Measurements from ENCODE around the gene SLC25A29.
A peak's percentile ranks its signal among the peaks of the same experiment; 100 is the strongest.
"Not testable (repeated sequence)": the region's sequence is repeated elsewhere in the genome, so short reads cannot be mapped to it uniquely, and the experiment has no call there.

The SLC25A29 gene

DNA sequence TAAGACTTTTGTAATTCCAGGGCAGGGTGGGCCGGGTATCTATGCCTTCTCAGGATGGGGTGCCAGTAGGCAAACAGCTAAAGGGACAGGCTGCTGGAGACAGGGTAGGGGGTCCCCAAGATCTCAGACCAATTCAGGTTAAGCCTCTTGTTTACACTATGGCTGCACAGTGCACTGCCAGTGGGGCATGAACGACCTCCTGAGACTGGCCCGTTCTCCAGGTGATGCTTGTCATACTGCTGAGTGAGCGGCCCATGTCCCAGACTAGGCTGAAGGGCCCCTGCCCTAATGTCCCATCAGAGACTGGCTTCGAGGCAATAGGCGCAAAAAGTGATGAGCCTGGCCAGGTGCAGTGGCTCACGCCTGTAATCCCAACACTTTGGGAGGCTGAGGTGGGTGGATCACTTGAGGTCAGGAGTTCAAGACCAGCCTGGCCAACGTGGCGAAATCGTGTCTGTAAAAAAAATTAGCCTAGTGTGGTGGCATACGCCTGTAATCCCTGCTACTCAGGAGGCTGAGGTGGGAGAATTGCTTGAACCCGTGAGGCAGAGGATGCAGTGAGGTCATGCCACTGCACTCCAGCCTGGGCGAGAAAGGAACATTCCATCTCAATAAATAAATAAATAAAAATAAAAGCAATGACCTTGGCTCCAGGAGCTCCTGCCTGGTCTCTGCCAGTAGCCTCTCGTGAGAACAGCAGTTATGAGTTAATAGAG lies 12.6 kb downstream of the SLC25A29 start:
- DNase-seq (ENCODE audit: low read depth): no peak

DNA sequence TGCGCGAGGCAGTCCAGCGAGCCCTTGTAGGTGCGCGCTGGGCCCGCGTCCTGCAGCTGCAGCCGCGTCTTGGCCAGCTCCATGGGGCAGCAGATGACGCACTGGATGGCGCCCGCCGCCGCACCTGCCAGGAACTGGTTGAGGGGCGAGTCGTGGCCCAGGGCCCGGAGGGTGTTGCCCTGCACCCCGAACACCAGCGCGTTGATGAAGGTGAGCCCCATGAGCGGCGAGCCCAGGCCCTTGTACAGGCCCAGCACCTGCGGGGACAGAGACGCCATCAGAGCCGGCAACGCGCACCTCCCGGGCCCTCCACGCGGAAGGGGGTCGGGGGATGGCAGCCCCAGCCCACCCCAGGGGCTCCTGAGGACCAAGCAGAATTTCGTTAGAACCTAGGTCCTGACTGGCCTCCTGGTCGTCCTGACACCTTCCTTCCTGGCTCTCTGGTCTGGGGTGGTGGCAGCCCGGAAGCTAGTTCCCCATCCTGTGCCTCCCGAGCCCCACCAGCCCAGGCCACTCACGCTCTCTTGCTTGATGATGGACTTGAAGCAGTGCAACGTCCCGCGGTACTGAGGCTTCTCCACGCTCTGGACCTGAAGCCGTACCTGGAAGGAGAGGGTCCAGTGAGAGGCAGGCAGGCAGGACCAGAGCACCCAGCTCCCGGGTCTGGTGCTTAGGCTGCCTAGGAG lies 13.3 kb downstream of the SLC25A29 start:
- DNase-seq (ENCODE audit: low read depth): no peak

DNA sequence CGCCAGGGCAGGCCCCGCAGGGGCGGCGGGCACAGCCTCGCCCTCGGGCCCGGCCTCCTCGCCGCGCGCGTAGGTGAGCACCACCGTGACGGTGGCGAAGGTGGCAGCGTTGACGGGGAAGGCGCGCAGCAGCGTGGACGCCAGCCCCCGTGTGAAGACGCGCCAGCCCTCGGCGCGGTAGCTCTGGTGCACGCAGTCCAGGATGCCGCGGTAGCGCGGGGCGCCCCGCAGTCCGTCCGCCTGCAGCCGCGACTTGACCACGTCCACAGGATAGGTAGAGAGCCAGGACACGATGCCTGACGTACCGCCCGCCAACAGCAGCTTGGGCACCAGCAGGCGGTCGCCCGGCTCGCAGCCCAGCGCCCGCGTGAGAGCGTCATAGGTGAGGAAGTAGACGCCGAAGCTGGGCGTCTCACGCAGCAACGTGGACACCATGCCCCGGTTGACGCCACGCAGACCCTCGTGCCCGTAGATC lies 13.9 kb downstream of the SLC25A29 start:
- DNase-seq (ENCODE audit: low read depth): no peak

DNA sequence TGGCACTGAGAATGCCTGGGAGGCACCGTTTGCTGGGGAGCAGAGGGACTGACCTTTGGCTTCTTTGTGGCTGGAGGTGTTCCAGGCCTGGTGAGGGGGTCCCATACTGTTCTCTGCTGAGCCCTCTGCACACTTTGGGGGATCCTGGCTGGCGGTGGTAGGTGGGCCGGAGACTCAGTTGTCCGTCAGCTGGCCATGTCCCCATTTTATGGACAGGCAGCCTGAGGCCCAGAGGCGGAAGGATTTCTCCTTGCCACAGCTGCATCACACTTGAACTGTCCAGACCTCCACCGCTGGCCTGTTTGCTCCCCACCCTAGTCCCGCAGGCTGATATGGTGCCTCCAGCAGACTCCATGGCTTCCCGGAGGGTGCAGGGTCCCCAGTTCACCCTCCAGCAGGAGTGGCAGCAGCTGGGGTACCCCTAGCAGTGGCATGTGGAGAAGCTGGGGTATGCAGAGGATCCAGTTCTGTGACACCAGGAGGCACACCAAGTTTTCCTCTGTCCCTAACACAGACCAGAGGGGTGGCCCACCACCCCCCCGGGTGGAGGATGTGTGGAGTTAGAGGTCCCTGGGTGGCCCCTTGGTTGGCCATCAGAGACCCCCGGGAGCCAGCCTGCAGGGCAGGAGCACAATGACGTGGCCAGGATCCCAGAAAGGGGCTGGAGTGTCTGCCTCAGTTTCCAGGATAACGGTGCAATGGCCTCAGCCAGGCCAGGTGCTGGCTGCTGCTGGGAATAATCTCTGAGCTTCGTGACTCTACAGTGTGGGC lies 14.8 kb downstream of the SLC25A29 start:
- DNase-seq (ENCODE audit: low read depth): no peak

DNA sequence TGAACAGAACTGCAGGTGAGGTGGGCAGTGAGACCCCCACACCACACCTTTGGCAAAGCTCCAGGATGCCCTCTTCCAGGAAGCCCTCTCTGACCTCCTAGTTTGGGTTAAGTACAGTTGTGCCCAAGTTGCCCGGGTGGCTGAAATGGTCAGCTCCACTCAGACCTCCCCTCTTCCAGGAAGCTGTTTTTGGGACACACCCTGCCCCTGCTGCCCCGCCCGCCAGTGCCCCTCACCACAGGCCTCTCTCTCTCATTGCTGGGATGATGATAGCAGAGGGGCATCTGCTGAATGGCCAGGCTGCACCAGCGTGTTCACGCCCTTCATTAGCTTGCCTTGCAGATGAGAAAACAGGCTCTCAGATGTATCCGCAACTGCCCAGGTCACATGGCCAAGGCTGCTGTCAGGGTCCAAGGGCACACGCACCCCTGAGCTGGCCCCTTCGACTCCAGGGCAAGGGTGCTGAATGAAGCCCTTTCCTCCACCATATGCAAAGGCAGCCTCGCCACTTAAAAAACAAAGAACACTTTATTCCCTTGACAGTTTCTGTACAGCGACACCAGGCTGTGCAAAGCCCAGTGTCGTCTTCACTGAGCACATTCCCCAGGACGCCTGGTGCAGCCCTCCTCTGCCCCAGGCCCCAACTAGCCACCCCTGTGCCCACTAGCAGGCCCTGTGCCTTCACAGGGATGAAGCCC lies 15.5 kb downstream of the SLC25A29 start:
- no peak for DNase-seq (ENCODE audit: low read depth)

DNA sequence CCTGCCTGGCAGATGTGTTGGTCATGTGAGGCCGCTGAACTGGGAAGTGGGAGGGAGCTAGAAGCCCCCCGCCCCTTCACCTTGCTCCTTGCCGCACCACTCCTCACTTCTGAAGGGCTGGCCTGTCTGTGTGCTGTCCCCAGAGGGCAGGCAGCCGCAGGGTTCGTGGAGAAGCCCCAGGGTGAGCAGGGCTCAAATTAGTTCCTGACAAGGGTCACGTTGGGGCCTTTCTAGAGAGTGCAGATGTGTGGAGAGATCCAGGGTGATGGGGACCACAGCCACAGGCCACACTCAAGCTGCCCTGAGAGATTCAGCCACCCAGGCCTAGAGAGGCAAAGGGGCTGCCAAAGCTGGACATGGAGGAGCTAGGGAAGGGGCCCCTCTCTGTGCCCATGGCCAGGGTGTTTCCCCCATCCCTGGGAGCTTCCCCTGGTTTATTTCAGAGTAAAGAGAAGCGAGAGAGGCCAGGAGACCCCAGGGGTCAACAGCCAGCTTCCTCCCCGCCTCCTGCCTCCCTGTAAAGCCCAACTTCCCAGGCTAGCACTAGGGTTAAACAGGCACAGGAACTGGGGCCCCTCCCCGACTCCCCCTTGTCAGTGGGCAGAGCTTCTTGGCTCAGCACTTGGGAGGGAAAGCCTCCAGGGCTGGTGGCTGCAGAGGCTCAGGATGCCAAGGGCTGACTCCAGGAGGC lies 16.2 kb downstream of the SLC25A29 start:
- no peak for DNase-seq (ENCODE audit: low read depth)

DNA sequence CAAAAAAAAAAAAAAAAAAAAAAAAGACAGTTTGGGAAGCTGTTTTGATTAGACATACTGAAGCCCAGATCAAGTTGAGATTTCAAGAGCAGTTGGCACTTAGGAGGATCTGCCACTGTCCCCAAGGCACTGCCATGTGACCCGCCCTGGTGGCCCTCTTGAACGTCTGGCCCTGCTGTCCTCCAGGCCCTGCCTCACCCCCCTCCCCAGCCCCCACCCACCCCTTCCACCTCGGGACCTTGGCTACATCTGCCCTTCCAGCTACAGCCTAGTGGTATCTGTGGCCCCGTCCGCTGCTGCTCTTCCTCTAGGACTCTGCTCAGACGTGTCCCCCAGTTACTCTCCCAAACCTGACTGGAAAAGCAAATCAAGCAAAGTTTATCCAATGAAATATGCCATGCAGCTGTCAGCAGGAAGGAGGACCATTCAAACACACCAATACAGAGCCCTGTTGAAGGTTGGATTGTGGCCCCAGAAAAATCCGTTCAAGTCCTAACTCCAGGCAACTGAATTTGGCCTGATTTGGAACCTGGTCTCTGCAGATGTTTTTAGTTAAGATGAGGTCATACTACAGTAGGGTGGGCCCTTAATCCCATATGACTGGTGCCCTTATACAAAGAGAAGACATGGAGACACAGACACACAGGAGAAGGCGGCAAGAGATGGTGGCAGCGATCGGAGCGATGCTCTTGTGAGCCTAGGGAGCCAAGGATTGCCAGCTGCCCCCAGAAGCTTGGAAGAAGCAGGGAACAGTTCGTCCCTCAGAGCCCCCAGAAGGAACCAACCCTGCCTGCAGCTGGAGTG lies 17.7 kb downstream of the SLC25A29 start:
- DNase-seq (ENCODE audit: low read depth): no peak

DNA sequence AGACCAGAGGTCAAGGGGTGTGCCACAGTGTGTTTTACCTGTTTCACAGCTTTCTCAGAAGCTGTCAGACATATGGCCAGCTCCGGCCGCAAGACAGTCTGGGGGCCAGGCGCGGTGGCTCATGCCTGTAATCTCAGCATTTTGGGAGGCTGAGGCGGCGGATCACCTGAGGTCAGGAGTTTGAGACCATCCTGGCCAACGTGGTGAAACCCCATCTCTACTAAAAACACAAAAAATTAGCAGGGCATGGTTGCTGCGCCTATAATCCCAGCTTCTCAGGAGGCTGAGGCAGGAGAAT lies 18.3 kb downstream of the SLC25A29 start:
- not testable (repeated sequence) for DNase-seq (ENCODE audit: low read depth)

DNA sequence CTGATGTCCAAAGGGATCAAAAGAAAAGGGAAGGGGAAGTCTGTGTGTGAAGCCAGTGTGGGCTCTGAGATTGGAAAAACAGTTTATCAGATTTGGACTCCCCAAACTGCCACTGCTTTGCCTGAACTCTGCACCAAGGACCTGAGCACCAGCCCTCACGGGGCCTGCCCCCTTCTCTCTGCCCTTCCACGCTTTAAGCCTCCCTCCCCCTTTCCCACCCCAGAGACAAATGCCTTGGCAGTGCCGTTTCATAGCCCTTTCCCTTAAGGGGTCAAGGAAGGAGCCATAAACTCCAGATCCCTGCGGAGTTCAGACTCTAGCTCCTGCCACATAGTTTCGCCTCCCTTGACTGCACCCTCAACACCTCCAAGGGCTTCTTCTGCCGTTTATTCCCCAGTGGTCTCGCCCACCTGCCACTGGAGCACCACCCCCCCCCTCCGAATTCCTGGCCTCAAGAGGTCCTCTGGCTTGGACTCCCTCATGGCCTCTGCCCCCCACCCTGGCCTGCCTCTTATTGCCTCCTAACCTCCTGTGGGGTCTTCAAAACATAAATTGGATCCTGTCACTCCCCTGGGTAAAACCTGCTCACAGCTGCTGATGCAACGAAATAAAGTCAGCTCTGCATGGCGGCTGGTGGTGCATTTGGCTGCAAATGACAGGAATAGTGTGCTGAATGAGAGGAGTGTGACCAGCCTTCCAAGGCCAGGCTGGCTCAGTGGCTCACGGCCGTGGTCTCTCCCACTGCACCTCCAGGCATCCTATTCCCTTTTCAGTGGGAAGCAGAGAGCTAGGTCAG lies 18.8 kb downstream of the SLC25A29 start:
- DNase-seq (ENCODE audit: low read depth): no peak

DNA sequence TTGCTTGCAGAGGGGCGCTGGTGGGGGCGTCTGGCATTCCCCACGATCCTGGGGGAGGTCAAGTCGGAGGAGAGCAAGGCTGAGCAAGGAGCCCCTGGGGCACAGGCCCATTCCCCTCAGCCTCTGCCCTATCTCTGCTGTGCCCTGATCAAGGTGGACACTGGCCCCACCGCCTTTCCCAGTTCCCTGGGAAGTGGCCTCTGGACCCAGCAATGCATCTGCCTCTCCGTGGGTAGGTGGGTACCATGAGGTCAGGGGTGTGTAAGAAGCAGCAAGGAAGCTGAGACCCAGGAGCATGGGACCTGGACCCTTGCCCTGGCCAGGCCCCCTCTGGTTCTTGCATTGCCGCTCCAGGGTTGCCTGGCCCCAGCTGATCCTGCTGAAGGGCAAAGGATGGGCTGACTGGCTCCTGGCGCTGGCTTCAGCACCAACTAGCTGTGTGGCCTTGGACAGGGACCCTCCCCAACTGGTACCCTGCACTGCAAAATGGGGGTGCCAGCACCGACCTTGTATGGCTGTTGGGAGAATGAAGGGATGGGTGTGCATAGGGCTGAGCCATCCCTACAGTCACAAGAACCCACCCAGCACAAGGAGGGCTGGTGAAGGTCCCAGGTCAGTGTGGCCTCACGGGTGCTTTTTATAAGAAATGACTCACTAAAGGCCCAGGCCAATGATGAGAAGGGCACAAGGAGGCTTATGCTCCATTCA lies 19.6 kb downstream of the SLC25A29 start:
- no peak for DNase-seq (ENCODE audit: low read depth)

DNA sequence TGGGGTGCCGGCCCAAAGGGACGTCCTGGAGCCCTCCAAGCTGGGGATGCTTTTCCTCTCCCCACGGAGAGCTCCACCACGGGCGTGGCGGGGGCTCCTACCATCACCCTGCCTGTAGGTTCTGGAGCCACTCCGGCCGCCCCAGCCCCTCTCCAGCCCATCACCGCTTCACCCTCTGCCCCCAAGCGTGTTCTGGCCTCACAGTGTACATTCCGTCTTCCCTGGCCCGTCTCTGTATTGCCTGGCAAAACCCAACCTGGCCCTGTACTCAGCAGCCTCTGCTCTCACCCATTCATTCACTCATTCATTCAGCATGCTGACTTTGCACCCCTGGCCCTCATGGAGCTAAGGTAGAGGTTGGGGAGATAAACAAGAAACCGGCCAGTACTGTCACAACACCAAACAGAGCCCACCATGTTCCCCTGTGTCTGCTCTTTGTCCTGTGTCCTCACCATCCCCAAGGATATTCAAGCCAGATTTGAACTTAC lies 20.3 kb downstream of the SLC25A29 start:
- no peak for DNase-seq (ENCODE audit: low read depth)

DNA sequence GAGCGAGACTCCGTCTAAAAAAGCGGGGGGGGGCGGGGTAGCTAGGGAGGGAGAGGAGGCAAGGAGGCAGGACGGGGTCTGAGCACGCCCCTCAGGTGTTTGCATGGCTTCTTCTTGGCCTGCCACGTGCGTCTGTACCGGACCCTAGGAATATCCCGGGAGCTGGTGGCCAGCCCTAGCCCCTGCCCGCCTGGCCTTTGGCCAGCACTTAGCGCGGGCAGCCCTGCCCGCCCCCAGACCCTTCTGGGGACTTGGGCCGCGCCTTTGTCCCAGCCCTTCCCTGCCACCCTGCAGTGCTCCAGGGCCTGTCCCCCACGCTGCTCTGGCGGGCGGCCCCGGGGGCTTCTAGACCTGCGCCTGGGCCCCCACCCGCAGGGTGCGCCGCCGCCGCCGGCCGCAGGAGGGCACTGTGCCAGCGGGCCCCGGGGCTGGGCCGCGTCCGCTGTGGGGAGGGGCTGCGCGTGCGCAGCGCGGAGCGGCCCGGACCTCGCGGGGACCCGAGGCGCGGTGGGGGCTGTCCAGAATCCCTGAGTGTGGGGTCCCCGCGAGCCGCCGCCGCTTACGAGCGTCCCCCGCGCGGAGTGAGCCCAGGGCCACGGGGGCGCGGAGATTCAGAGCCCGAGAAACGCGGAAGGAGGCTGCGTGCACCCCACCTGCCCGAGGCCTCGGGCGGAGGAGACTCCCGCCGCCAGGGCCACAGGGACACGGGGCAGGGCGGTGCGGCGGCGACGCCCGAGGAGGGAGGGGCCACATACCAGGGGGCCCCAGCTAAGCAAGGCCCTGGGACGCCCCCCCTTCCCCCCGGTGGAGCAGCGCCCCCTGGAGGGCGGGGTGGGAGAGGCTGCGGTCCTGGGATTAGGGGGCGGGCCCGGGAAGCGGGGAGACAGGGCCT lies 21.0 kb downstream of the SLC25A29 start:
- peak; percentile 71 for DNase-seq (ENCODE audit: low read depth)

DNA sequence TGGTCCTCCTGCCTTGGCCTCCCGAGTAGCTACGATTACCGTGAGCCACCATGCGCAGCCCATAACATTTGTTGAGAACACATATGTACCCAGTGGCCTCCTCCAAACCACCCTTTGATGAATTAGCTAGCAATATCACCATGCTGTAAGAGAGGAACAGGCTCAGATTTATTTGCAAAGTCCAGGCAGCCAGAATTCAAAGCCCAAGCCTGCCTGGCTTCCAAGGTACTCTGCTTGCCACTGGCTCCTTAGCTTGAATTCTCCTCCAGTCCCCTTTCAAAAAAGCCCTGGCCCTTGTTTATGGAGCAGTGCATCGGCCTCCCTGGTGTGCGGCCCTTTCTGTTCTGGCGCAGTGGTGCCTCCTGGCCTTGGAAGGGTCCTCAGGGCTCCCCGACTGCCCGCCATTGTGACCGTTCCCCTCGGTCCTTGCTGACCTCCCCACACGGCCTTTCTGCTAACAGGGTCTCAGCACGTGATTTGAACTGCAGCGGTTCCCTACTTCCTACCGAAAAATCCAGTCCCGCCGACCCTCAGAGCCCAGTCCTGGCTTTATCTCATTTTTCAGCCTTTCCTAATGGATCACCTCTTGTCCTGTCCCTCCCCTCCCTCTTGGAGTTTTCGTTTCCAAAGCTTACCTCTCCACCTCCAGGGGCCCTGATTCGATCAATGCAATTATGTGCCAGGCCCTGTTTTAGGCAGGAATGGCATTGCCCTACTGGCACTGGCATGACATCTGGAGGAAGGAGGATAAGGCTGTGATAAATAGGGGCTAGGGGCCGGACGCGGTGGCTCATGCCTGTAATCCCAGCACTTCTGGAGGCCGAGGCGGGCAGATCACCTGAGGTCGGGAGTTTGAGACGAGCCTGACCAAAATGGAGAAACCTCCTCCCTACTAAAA lies 22.0 kb downstream of the SLC25A29 start:
- no peak for DNase-seq (ENCODE audit: low read depth)

DNA sequence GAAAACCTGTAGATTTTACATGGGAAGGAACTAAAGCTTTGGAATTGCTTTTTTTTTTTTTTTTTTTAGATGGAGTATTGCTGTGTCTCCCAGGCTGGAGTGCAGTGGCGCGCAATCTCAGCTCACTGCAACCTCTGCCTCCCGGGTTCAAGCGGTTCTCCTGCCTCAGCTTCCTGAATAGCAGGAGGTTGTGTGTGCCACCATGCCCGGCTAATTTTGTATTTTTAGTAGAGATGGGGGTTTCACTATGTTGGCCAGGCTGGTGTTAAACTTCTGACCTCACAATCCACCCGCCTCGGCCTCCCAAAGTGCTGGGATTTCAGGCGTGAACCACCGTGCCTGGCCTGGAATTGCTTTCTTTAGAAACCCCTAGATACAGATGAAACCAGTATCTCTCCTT lies 22.8 kb downstream of the SLC25A29 start:
- not testable (repeated sequence) for DNase-seq (ENCODE audit: low read depth)

DNA sequence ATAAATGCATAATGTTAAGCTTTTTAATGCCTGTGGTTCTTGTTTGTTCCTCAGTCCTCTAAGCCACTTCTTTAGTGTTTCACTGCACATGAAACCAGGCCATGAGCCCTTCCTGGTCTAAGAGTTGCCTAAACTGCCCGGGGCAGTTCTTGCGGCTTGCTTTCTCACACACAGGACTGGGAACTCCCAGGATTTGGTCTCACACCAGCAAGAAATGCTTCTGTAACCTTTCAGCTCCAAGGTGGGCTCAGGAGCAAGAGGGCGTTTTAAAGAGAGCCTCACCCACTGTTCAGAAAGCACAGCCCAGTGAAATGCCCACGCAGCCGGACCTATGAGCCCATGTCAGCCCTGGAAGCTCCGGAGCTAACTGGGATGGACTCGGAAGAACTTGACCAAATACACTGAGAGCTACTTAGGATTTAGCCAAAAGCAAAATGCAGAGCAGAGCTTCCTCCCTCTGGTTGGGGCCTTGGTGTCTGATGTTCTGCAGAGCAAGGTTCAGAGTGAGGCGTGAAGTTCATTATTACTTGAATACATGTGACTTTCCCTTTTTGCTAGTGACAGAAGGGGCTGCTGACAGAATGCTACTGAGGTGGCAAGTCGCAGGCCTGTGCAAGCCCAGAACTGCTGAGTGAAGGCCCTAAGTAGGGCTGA lies 23.4 kb downstream of the SLC25A29 start:
- DNase-seq (ENCODE audit: low read depth): no peak

DNA sequence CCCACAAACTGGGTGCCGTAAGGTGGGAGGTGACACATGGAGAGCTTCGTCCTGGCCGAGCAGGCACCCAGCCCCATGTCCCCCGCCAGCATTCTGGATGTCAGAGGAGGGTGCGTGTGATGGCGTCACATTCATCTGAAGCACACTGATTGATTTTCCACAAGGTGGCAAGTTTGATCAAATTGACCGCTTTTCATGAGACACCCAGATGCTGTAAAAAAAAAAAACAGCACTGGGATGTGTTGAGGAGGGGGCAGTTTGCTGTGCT lies 24.2 kb downstream of the SLC25A29 start:
- DNase-seq (ENCODE audit: low read depth): no peak
